ENCODE results near the gene MRPS27.

Gene MRPS27

GRCh38 chr5:72256536-72256935, 63.5 kb downstream of the MRPS27 start:
- Histone ChIP-seq H4K8ac (ENCODE audit: low read depth, low read length) (no peak overlapping the region), H3K4ac (ENCODE audit: low read length) (no peak overlapping the region), H3K4me1 (ENCODE audit: control insufficient read depth in 2 of 2, insufficient read depth in 1 of 2, low read depth in 1 of 2, low read length in 2 of 2) (peaks cover 0 to 3% of the 10 kb centered on the region in 2 donors), H3K23ac (ENCODE audit: low read depth, low read length, poor library complexity) (no peak overlapping the region), H3K27ac (replicated peaks; ENCODE audit: low read length) (no peak overlapping the region), H3K9ac (ENCODE audit: low read depth, low read length, poor library complexity) (no peak overlapping the region), H3K79me1 (ENCODE audit: low read depth, low read length) (no peaks in the 10 kb centered on the region), H3K9me3 (replicated peaks in 1 of 2; ENCODE audit: control insufficient read depth in 2 of 2, insufficient read depth in 1 of 2, low read depth in 1 of 2, low read length in 2 of 2) (peaks cover 2 to 6% of the 10 kb centered on the region in 2 donors), H2BK5ac (ENCODE audit: low read length) (no peak overlapping the region), H3K4me3 (ENCODE audit: low read length in 2 of 2) (no peak overlapping the region), H2BK15ac (ENCODE audit: low read length) (no peak overlapping the region), H3K18ac (ENCODE audit: low read length) (no peak overlapping the region), H2AFZ (ENCODE audit: low read length) (no peak overlapping the region), H3K14ac (ENCODE audit: low read length) (no peak overlapping the region), H4K91ac (ENCODE audit: low read depth, low read length, poor library complexity) (no peak overlapping the region), H3K27me3 (ENCODE audit: control insufficient read depth in 3 of 3, insufficient read depth in 3 of 3, low read depth in 1 of 3, low read length in 3 of 3) (no peaks in the 10 kb centered on the region), H2BK12ac (ENCODE audit: low read length) (no peak overlapping the region), H2AK5ac (ENCODE audit: low read depth, low read length) (no peak overlapping the region), H2BK120ac (ENCODE audit: low read depth, low read length) (no peak overlapping the region), H3K4me2 (ENCODE audit: insufficient read depth, low read length, poor library complexity, severe bottlenecking) (no peak overlapping the region), H3K36me3 (replicated peaks in 1 of 2; ENCODE audit: control insufficient read depth in 2 of 2, insufficient read depth in 2 of 2, low read length in 2 of 2) (peaks cover 2 to 11% of the 10 kb centered on the region in 2 donors)
- no CpG with 5 or more reads among the region's 2 CpGs for WGBS, 2 donors (ENCODE audit: extremely low coverage in 2 of 2, insufficient read length in 2 of 2, insufficient replicate concordance in 1 of 2)
- no peak for DNase-seq (ENCODE audit: low spot score)

GRCh38 chr5:72255670-72256069, 64.4 kb downstream of the MRPS27 start:
- DNase-seq (ENCODE audit: low spot score) = no peak
- Histone ChIP-seq H2AFZ (ENCODE audit: low read length) (no peak overlapping the region), H3K9me3 (replicated peaks in 1 of 2; ENCODE audit: control insufficient read depth in 2 of 2, insufficient read depth in 1 of 2, low read depth in 1 of 2, low read length in 2 of 2) (peaks cover 2 to 6% of the 10 kb centered on the region in 2 donors), H2AK5ac (ENCODE audit: low read depth, low read length) (no peak overlapping the region), H3K18ac (ENCODE audit: low read length) (no peak overlapping the region), H2BK15ac (ENCODE audit: low read length) (no peak overlapping the region), H4K8ac (ENCODE audit: low read depth, low read length) (no peak overlapping the region), H2BK5ac (ENCODE audit: low read length) (no peak overlapping the region), H3K27me3 (ENCODE audit: control insufficient read depth in 3 of 3, insufficient read depth in 3 of 3, low read depth in 1 of 3, low read length in 3 of 3) (no peaks in the 10 kb centered on the region), H2BK12ac (ENCODE audit: low read length) (no peak overlapping the region), H3K4me2 (ENCODE audit: insufficient read depth, low read length, poor library complexity, severe bottlenecking) (no peak overlapping the region), H3K9ac (ENCODE audit: low read depth, low read length, poor library complexity) (no peak overlapping the region), H3K23ac (ENCODE audit: low read depth, low read length, poor library complexity) (no peak overlapping the region), H4K91ac (ENCODE audit: low read depth, low read length, poor library complexity) (no peak overlapping the region), H3K27ac (replicated peaks; ENCODE audit: low read length) (no peak overlapping the region), H2BK120ac (ENCODE audit: low read depth, low read length) (no peak overlapping the region), H3K4me3 (ENCODE audit: low read length in 2 of 2) (no peak overlapping the region), H3K36me3 (replicated peaks in 1 of 2; ENCODE audit: control insufficient read depth in 2 of 2, insufficient read depth in 2 of 2, low read length in 2 of 2) (peaks cover 2 to 11% of the 10 kb centered on the region in 2 donors), H3K4ac (ENCODE audit: low read length) (no peak overlapping the region), H3K4me1 (ENCODE audit: control insufficient read depth in 2 of 2, insufficient read depth in 1 of 2, low read depth in 1 of 2, low read length in 2 of 2) (peaks cover 0 to 5% of the 10 kb centered on the region in 2 donors), H3K79me1 (ENCODE audit: low read depth, low read length) (no peaks in the 10 kb centered on the region), H3K14ac (ENCODE audit: low read length) (no peak overlapping the region)
- WGBS, 2 donors (ENCODE audit: extremely low coverage in 2 of 2, insufficient read length in 2 of 2, insufficient replicate concordance in 1 of 2) = no CpG with 5 or more reads among the region's 2 CpGs

GRCh38 chr5:72255237-72255636, 64.8 kb downstream of the MRPS27 start:
- WGBS, 2 donors (ENCODE audit: extremely low coverage in 2 of 2, insufficient read length in 2 of 2, insufficient replicate concordance in 1 of 2) = no CpG with 5 or more reads among the region's 3 CpGs
- Histone ChIP-seq H3K27ac (replicated peaks; ENCODE audit: low read length) (no peak overlapping the region), H2BK12ac (ENCODE audit: low read length) (no peak overlapping the region), H2AK5ac (ENCODE audit: low read depth, low read length) (no peak overlapping the region), H3K79me1 (ENCODE audit: low read depth, low read length) (no peaks in the 10 kb centered on the region), H2BK5ac (ENCODE audit: low read length) (no peak overlapping the region), H3K9ac (ENCODE audit: low read depth, low read length, poor library complexity) (no peak overlapping the region), H2BK15ac (ENCODE audit: low read length) (no peak overlapping the region), H3K27me3 (ENCODE audit: control insufficient read depth in 3 of 3, insufficient read depth in 3 of 3, low read depth in 1 of 3, low read length in 3 of 3) (no peaks in the 10 kb centered on the region), H3K4me1 (ENCODE audit: control insufficient read depth in 2 of 2, insufficient read depth in 1 of 2, low read depth in 1 of 2, low read length in 2 of 2) (peaks cover 0 to 5% of the 10 kb centered on the region in 2 donors), H3K14ac (ENCODE audit: low read length) (no peak overlapping the region), H3K18ac (ENCODE audit: low read length) (no peak overlapping the region), H3K23ac (ENCODE audit: low read depth, low read length, poor library complexity) (no peak overlapping the region), H4K8ac (ENCODE audit: low read depth, low read length) (no peak overlapping the region), H2BK120ac (ENCODE audit: low read depth, low read length) (no peak overlapping the region), H3K4ac (ENCODE audit: low read length) (no peak overlapping the region), H3K36me3 (replicated peaks in 1 of 2; ENCODE audit: control insufficient read depth in 2 of 2, insufficient read depth in 2 of 2, low read length in 2 of 2) (peaks cover 2 to 11% of the 10 kb centered on the region in 2 donors), H2AFZ (ENCODE audit: low read length) (no peak overlapping the region), H4K91ac (ENCODE audit: low read depth, low read length, poor library complexity) (no peak overlapping the region), H3K4me3 (ENCODE audit: low read length in 2 of 2) (no peak overlapping the region), H3K4me2 (ENCODE audit: insufficient read depth, low read length, poor library complexity, severe bottlenecking) (no peak overlapping the region), H3K9me3 (replicated peaks in 1 of 2; ENCODE audit: control insufficient read depth in 2 of 2, insufficient read depth in 1 of 2, low read depth in 1 of 2, low read length in 2 of 2) (peaks cover 2 to 6% of the 10 kb centered on the region in 2 donors)
- no peak for DNase-seq (ENCODE audit: low spot score)

GRCh38 chr5:72252574-72253155, 67.4 kb downstream of the MRPS27 start:
- Histone ChIP-seq H2BK120ac (ENCODE audit: low read depth, low read length) (no peak overlapping the region), H3K36me3 (replicated peaks in 1 of 2; ENCODE audit: control insufficient read depth in 2 of 2, insufficient read depth in 2 of 2, low read length in 2 of 2) (peaks cover 0 to 5% of the 10 kb centered on the region in 2 donors), H3K23ac (ENCODE audit: low read depth, low read length, poor library complexity) (no peak overlapping the region), H3K9ac (ENCODE audit: low read depth, low read length, poor library complexity) (no peak overlapping the region), H3K27ac (replicated peaks; ENCODE audit: low read length) (no peak overlapping the region), H3K4me1 (ENCODE audit: control insufficient read depth in 2 of 2, insufficient read depth in 1 of 2, low read depth in 1 of 2, low read length in 2 of 2) (peaks cover 9 to 11% of the 10 kb centered on the region in 2 donors), H3K18ac (ENCODE audit: low read length) (no peak overlapping the region), H4K91ac (ENCODE audit: low read depth, low read length, poor library complexity) (no peak overlapping the region), H2BK5ac (ENCODE audit: low read length) (no peak overlapping the region), H2AFZ (ENCODE audit: low read length) (no peak overlapping the region), H3K79me1 (ENCODE audit: low read depth, low read length) (no peaks in the 10 kb centered on the region), H3K27me3 (ENCODE audit: control insufficient read depth in 3 of 3, insufficient read depth in 3 of 3, low read depth in 1 of 3, low read length in 3 of 3) (no peaks in the 10 kb centered on the region), H3K4me3 (ENCODE audit: low read length in 2 of 2) (no peak overlapping the region), H3K14ac (ENCODE audit: low read length) (no peak overlapping the region), H3K4ac (ENCODE audit: low read length) (no peak overlapping the region), H2BK15ac (ENCODE audit: low read length) (no peak overlapping the region), H4K8ac (ENCODE audit: low read depth, low read length) (no peak overlapping the region), H3K4me2 (ENCODE audit: insufficient read depth, low read length, poor library complexity, severe bottlenecking) (no peak overlapping the region), H2AK5ac (ENCODE audit: low read depth, low read length) (no peak overlapping the region), H3K9me3 (replicated peaks in 1 of 2; ENCODE audit: control insufficient read depth in 2 of 2, insufficient read depth in 1 of 2, low read depth in 1 of 2, low read length in 2 of 2) (no peaks in the 10 kb centered on the region), H2BK12ac (ENCODE audit: low read length) (no peak overlapping the region)
- WGBS, 2 donors (ENCODE audit: extremely low coverage in 2 of 2, insufficient read length in 2 of 2, insufficient replicate concordance in 1 of 2) = no CpG with 5 or more reads among the region's 5 CpGs
- DNase-seq (ENCODE audit: low spot score) = no peak
